HUES48 (cell line): ENCODE data around the gene IKZF2.

ENCODE experiments used
- H3K27ac ChIP-seq: one replicate; pipeline ENCODE4 v1.7.0; 2013; ENCODE audit warnings: low read depth, low read length, inconsistent platforms
- H3K27me3 ChIP-seq: 2 replicates; pipeline ENCODE4 v1.6.1; 2013; ENCODE audit warnings: mild to moderate bottlenecking, low read length; ENCODE audit not compliant: control insufficient read depth, insufficient read depth
- H3K36me3 ChIP-seq: 2 replicates; pipeline ENCODE4 v1.6.1; 2013; ENCODE audit warnings: low read length; ENCODE audit not compliant: control insufficient read depth, insufficient read depth
- H3K4me1 ChIP-seq: 2 replicates; pipeline ENCODE4 v1.6.1; 2013; ENCODE audit warnings: mild to moderate bottlenecking, low read length; ENCODE audit not compliant: control insufficient read depth, insufficient read depth
- H3K4me3 ChIP-seq: 2 replicates; pipeline ENCODE4 v1.5.1; 2013; ENCODE audit warnings: mild to moderate bottlenecking, low read depth, low read length
- H3K9ac ChIP-seq: 2 replicates; pipeline ENCODE4 v1.6.1; 2013; ENCODE audit warnings: mild to moderate bottlenecking, low read depth, low read length, moderate library complexity
- H3K9me3 ChIP-seq: 2 replicates; pipeline ENCODE4 v1.6.1; 2013; ENCODE audit warnings: low read length; ENCODE audit not compliant: control insufficient read depth, insufficient read depth

The IKZF2 gene

GRCh38 chr2:213016166-213016983 lies 135.0 kb downstream of the IKZF2 start:
- Histone ChIP-seq H3K27ac (no peak overlapping the region), H3K36me3 (no peaks in the 10 kb centered on the region), H3K9me3 (no peaks in the 10 kb centered on the region), H3K4me3 (no peak overlapping the region), H3K4me1 (no peaks in the 10 kb centered on the region), H3K9ac (no peak overlapping the region), H3K27me3 (no peaks in the 10 kb centered on the region)

GRCh38 chr2:213015387-213016165 lies 135.8 kb downstream of the IKZF2 start:
- no peak overlapping the region for H3K27ac ChIP-seq
- H3K4me1 ChIP-seq: no peaks in the 10 kb centered on the region
- no peaks in the 10 kb centered on the region for H3K9me3 ChIP-seq
- H3K27me3 ChIP-seq: no peaks in the 10 kb centered on the region
- no peak overlapping the region for H3K4me3 ChIP-seq
- no peak overlapping the region for H3K9ac ChIP-seq
- H3K36me3 ChIP-seq: no peaks in the 10 kb centered on the region

- Histone ChIP-seq H3K27ac (no peak overlapping the region), H3K4me3 (no peak overlapping the region), H3K36me3 (no peaks in the 10 kb centered on the region), H3K4me1 (no peaks in the 10 kb centered on the region), H3K9me3 (no peaks in the 10 kb centered on the region), H3K9ac (no peak overlapping the region), H3K27me3 (no peaks in the 10 kb centered on the region)
Measured at GRCh38 chr2:213013979-213014378, 137.4 kb downstream of the IKZF2 start.

GRCh38 chr2:213011505-213011904 lies 139.9 kb downstream of the IKZF2 start:
- H3K36me3 ChIP-seq: no peaks in the 10 kb centered on the region
- H3K27ac ChIP-seq: no peak overlapping the region
- no peaks in the 10 kb centered on the region for H3K9me3 ChIP-seq
- no peaks in the 10 kb centered on the region for H3K27me3 ChIP-seq
- H3K4me1 ChIP-seq: no peaks in the 10 kb centered on the region
- H3K4me3 ChIP-seq: no peak overlapping the region
- no peak overlapping the region for H3K9ac ChIP-seq

- Histone ChIP-seq H3K9ac (no peak overlapping the region), H3K4me1 (no peaks in the 10 kb centered on the region), H3K27me3 (no peaks in the 10 kb centered on the region), H3K36me3 (no peaks in the 10 kb centered on the region), H3K4me3 (no peak overlapping the region), H3K27ac (no peak overlapping the region), H3K9me3 (no peaks in the 10 kb centered on the region)
Measured at GRCh38 chr2:213010106-213010779, 141.2 kb downstream of the IKZF2 start.

GRCh38 chr2:213007290-213007838 lies 144.0 kb downstream of the IKZF2 start:
- no peak overlapping the region for H3K27ac ChIP-seq
- H3K9me3 ChIP-seq: no peaks in the 10 kb centered on the region
- no peaks in the 10 kb centered on the region for H3K36me3 ChIP-seq
- no peak overlapping the region for H3K4me3 ChIP-seq
- no peaks in the 10 kb centered on the region for H3K4me1 ChIP-seq
- H3K27me3 ChIP-seq: no peaks in the 10 kb centered on the region
- H3K9ac ChIP-seq: no peak overlapping the region

- Histone ChIP-seq H3K9me3 (no peaks in the 10 kb centered on the region), H3K27ac (no peak overlapping the region), H3K9ac (no peak overlapping the region), H3K4me3 (no peak overlapping the region), H3K36me3 (no peaks in the 10 kb centered on the region), H3K27me3 (no peaks in the 10 kb centered on the region), H3K4me1 (no peaks in the 10 kb centered on the region)
Measured at GRCh38 chr2:213004197-213004821, 147.1 kb downstream of the IKZF2 start.

GRCh38 chr2:213002383-213002782 lies 149.0 kb downstream of the IKZF2 start:
- H3K4me3 ChIP-seq: no peak overlapping the region
- H3K36me3 ChIP-seq: no peaks in the 10 kb centered on the region
- no peaks in the 10 kb centered on the region for H3K9me3 ChIP-seq
- no peak overlapping the region for H3K27ac ChIP-seq
- H3K4me1 ChIP-seq: peaks cover 3% of the 10 kb centered on the region; the same call in 1 of the 2 replicates
- H3K9ac ChIP-seq: no peak overlapping the region
- no peaks in the 10 kb centered on the region for H3K27me3 ChIP-seq

GRCh38 chr2:213001297-213001910 lies 150.0 kb downstream of the IKZF2 start:
- no peak overlapping the region for H3K27ac ChIP-seq
- H3K4me3 ChIP-seq: no peak overlapping the region
- H3K4me1 ChIP-seq: peaks cover 8% of the 10 kb centered on the region; the same call in 1 of the 2 replicates
- no peaks in the 10 kb centered on the region for H3K9me3 ChIP-seq
- no peaks in the 10 kb centered on the region for H3K27me3 ChIP-seq
- no peak overlapping the region for H3K9ac ChIP-seq
- H3K36me3 ChIP-seq: no peaks in the 10 kb centered on the region

GRCh38 chr2:212998626-212999359 lies 152.6 kb downstream of the IKZF2 start:
- H3K9ac ChIP-seq: no peak overlapping the region
- H3K4me1 ChIP-seq: peaks cover 8% of the 10 kb centered on the region; the same call in 1 of the 2 replicates
- no peaks in the 10 kb centered on the region for H3K36me3 ChIP-seq
- H3K27ac ChIP-seq: no peak overlapping the region
- no peaks in the 10 kb centered on the region for H3K27me3 ChIP-seq
- no peaks in the 10 kb centered on the region for H3K9me3 ChIP-seq
- no peak overlapping the region for H3K4me3 ChIP-seq
